ENCODE results near the gene DLEC1.

DLEC1 gene

DNA sequence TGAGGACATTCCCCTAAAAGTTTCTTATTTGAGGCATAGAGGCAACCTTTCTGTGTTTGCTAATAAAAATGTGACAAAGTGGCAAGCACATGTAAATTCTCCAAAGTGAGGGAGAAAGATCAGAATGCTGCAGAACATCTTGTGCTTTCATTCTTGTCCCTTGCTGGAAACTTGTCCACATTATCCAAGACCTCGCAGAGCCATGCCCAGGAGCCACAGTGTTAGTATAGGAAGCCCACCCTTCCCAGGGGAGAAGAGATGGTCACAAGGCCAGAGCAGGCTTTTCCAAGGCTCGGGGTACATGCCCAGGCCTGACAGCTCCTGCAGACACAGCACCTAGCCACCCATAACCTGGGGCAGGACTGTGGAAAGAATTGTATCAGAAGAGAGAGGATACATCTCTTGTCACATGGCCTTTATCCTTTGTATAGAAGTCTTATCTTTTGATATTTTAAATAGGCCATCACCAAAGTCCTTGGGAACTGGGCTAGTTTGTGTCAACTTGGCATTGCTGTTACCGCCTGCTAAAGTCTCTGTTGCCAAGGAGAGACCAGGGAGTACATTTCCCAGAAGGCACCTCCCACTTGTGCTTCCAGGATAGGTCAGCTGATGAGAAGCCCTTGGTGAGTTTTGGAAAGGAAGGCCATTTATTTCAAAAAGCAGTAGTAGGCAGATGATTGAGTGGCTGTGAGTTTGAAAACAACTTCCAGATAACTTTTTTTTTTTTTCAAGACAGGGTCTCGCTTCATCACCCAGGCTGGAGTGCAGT lies 10.5 kb downstream of the DLEC1 start:
- TF ChIP-seq FOXP2 (optimal IDR thresholded peaks at IDR 0.05; ENCODE audit: borderline replicate concordance, extremely low read depth, extremely low read length, insufficient read depth) = no peak

DNA sequence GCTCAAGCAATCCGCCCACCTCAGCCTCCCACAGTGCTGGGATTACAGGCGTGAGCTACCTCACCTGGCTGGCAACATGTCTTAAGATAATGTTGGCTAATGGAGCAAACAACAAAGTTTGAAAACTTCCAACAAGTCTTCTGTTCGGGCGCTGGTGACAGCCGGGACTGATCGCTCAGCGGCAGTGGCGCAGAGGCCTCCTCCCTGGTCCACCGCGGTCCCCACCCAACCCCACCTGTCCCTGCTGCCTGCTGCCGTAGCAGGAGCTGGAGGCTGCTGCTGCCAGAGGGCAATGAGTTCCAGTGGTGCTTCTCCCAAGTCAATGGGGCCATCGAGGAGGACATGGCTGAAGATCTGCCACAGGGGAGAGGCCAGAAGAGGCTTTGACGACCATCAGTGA lies 12.1 kb downstream of the DLEC1 start:
- TF ChIP-seq, protein P1, sequence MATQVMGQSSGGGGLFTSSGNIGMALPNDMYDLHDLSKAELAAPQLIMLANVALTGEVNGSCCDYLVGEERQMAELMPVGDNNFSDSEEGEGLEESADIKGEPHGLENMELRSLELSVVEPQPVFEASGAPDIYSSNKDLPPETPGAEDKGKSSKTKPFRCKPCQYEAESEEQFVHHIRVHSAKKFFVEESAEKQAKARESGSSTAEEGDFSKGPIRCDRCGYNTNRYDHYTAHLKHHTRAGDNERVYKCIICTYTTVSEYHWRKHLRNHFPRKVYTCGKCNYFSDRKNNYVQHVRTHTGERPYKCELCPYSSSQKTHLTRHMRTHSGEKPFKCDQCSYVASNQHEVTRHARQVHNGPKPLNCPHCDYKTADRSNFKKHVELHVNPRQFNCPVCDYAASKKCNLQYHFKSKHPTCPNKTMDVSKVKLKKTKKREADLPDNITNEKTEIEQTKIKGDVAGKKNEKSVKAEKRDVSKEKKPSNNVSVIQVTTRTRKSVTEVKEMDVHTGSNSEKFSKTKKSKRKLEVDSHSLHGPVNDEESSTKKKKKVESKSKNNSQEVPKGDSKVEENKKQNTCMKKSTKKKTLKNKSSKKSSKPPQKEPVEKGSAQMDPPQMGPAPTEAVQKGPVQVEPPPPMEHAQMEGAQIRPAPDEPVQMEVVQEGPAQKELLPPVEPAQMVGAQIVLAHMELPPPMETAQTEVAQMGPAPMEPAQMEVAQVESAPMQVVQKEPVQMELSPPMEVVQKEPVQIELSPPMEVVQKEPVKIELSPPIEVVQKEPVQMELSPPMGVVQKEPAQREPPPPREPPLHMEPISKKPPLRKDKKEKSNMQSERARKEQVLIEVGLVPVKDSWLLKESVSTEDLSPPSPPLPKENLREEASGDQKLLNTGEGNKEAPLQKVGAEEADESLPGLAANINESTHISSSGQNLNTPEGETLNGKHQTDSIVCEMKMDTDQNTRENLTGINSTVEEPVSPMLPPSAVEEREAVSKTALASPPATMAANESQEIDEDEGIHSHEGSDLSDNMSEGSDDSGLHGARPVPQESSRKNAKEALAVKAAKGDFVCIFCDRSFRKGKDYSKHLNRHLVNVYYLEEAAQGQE (IDR thresholded peaks at IDR 0.05; ENCODE audit: insufficient read depth in 1 of 2, low read depth in 2 of 2, low read length in 2 of 2) = no peak
- no peak for TF ChIP-seq TAF1 (IDR thresholded peaks at IDR 0.05; ENCODE audit: borderline replicate concordance, insufficient read depth, low read length)

DNA sequence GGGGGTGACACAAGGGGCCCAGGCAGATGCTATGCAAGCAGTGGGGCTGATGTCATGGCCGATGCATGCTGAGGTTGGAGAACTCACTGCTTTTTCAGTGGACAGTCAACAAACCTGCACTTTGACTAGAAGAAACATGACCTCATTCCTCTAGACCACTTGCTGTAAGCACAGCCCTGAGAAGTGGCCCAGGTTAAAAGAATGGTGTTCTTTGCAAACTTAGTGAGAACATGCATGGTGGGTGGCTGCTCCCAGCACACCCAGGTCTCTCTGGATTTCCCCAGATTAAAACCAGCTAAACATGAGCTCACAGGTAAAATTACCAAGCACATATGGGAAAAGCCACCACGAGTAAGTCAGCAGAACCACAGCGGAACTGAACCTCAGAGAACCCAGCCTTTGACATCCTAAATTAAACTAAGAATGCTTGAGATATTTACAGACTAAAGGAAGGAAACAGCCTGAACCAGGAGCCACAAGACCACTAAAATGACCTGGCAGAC lies 15.5 kb downstream of the DLEC1 start:
- TF ChIP-seq POLR2AphosphoS5 (IDR thresholded peaks at IDR 0.05; ENCODE audit: low read depth, low read length) (no peak), TAF1 (IDR thresholded peaks at IDR 0.05; ENCODE audit: borderline replicate concordance, insufficient read depth, low read length) (no peak), FOXP2 (optimal IDR thresholded peaks at IDR 0.05; ENCODE audit: borderline replicate concordance, extremely low read depth, extremely low read length, insufficient read depth) (no peak), SIN3A (IDR thresholded peaks at IDR 0.05; ENCODE audit: borderline replicate concordance, insufficient read depth, low read length) (no peak)
- TF ChIP-seq, protein P1 (IDR thresholded peaks at IDR 0.05; ENCODE audit: insufficient read depth in 1 of 2, low read depth in 2 of 2, low read length in 2 of 2) = no peak

DNA sequence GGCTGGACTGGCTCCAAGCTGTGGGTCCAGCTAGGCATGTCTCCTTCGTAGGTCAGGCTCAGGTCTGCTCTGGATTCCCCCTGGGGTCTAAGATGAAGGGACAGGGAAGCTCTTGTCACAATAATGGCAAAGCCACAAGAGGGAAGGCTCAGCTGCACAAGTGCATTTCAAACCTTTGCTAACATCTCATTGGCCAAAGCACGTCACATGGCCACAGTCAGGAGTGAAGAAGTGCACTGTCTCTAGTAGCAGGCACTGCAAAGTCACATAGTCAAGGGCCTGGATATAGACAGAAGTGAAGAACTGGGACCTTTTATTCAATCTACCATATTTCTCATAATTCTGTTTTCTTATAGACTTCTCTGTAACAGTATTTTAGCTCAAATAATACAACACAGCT lies 20.1 kb downstream of the DLEC1 start:
- TF ChIP-seq SIN3A (IDR thresholded peaks at IDR 0.05; ENCODE audit: borderline replicate concordance, insufficient read depth, low read length) (no peak), FOXP2 (optimal IDR thresholded peaks at IDR 0.05; ENCODE audit: borderline replicate concordance, extremely low read depth, extremely low read length, insufficient read depth) (no peak), TAF1 (IDR thresholded peaks at IDR 0.05; ENCODE audit: borderline replicate concordance, insufficient read depth, low read length) (no peak), POLR2AphosphoS5 (IDR thresholded peaks at IDR 0.05; ENCODE audit: low read depth, low read length) (no peak)
- TF ChIP-seq, protein P1 (IDR thresholded peaks at IDR 0.05; ENCODE audit: insufficient read depth in 1 of 2, low read depth in 2 of 2, low read length in 2 of 2) = no peak

DNA sequence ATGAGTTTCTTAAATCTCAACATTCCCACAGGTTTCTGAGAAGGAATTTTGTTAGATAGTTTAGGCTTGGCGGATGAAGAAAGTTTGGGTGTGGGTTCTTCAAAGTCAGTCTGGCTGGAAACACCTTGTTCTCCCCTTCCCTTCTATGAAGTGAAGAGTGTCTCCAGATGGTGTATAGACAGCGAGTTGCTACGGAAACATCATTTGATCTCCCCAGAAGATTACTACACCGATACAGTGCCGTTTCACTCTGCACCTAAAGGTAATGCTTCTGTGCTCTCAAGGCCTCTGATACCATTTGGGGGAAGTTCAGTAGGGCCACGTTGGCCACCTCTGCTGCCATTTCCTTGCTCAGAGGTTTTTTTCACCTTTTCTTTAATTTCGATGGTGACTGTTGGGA lies 20.6 kb downstream of the DLEC1 start:
- TF ChIP-seq SIN3A (IDR thresholded peaks at IDR 0.05; ENCODE audit: borderline replicate concordance, insufficient read depth, low read length) (no peak), POLR2AphosphoS5 (IDR thresholded peaks at IDR 0.05; ENCODE audit: low read depth, low read length) (no peak), TAF1 (IDR thresholded peaks at IDR 0.05; ENCODE audit: borderline replicate concordance, insufficient read depth, low read length) (no peak), FOXP2 (optimal IDR thresholded peaks at IDR 0.05; ENCODE audit: borderline replicate concordance, extremely low read depth, extremely low read length, insufficient read depth) (no peak)
- TF ChIP-seq, protein P1 (IDR thresholded peaks at IDR 0.05; ENCODE audit: insufficient read depth in 1 of 2, low read depth in 2 of 2, low read length in 2 of 2) = no peak

Measured in PFSK-1 (cell line).